ENCODE data around the gene CP.
"Not testable (repeated sequence)": the region's sequence is repeated elsewhere in the genome, so short reads cannot be mapped to it uniquely, and the experiment has no call there.

CP gene

DNA sequence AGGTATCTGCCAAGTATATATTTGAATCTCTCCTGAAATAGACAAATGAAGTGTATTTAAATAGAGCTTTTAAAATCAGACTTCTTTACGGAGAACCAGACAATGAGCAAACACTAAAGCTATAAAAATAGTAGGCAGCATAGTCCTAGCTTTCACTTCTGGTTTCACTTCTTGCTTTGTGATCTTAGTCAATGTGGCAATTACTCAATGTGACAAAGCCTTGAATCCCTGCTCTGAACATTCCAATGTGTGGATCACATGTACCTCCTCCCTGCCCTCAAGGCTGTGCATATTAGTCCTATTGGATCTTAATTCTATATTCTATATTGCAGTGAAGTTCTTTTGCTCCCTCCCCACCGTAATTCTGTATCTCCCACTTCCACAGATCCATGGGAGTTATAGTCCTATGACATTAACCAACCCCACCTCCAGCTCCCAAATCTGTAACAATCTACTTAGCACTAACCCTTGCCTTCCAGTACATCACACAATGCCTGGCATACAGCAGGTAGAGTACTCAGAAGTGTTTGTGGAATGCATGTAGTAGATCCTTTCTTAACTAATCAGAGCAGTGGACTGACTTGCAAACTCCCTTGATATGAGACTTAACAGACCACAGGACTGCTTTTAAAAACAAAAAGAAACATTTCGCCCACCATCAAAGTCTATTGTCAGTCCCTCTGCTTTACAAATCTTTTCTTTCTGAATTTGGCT, 24.3 kb upstream of the CP start:
- Histone ChIP-seq H3K9ac (ENCODE audit: low read length) (no peak overlapping the region), H4K20me1 (ENCODE audit: insufficient read depth, low read length) (no peaks in the 10 kb centered on the region), H3K27me3 (ENCODE audit: insufficient read depth, low read length) (no peaks in the 10 kb centered on the region), H3K36me3 (ENCODE audit: insufficient read depth, low read length) (no peaks in the 10 kb centered on the region), H3K4me3 (ENCODE audit: low read depth, low read length, poor library complexity, severe bottlenecking) (peak overlapping the region; percentile 2), H3K9me2 (ENCODE audit: low read depth, low read length) (no peaks in the 10 kb centered on the region), H3K27ac (ENCODE audit: low read depth, low read length, poor library complexity, severe bottlenecking) (peak overlapping the region; percentile 39), H3K4me2 (ENCODE audit: low read length) (peak overlapping the region; percentile 53), H2AFZ (ENCODE audit: low read length) (peak overlapping the region; percentile 52; the same call in 1 of the 2 replicates), H3K9me3 (ENCODE audit: low read length) (no peaks in the 10 kb centered on the region), H3F3A (ENCODE audit: insufficient read depth, low read length) (no peaks in the 10 kb centered on the region), H3K79me2 (ENCODE audit: insufficient read depth, low read length) (no peaks in the 10 kb centered on the region), H3K4me1 (ENCODE audit: insufficient read depth, low read length, severe bottlenecking) (peaks cover 42% of the 10 kb centered on the region)
- no peak for TF ChIP-seq EZH2 (IDR thresholded peaks at IDR 0.05; ENCODE audit: borderline replicate concordance, low read length)
- TF ChIP-seq, protein P1, sequence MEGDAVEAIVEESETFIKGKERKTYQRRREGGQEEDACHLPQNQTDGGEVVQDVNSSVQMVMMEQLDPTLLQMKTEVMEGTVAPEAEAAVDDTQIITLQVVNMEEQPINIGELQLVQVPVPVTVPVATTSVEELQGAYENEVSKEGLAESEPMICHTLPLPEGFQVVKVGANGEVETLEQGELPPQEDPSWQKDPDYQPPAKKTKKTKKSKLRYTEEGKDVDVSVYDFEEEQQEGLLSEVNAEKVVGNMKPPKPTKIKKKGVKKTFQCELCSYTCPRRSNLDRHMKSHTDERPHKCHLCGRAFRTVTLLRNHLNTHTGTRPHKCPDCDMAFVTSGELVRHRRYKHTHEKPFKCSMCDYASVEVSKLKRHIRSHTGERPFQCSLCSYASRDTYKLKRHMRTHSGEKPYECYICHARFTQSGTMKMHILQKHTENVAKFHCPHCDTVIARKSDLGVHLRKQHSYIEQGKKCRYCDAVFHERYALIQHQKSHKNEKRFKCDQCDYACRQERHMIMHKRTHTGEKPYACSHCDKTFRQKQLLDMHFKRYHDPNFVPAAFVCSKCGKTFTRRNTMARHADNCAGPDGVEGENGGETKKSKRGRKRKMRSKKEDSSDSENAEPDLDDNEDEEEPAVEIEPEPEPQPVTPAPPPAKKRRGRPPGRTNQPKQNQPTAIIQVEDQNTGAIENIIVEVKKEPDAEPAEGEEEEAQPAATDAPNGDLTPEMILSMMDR (IDR thresholded peaks at IDR 0.05; ENCODE audit: low read length) = no peak

DNA sequence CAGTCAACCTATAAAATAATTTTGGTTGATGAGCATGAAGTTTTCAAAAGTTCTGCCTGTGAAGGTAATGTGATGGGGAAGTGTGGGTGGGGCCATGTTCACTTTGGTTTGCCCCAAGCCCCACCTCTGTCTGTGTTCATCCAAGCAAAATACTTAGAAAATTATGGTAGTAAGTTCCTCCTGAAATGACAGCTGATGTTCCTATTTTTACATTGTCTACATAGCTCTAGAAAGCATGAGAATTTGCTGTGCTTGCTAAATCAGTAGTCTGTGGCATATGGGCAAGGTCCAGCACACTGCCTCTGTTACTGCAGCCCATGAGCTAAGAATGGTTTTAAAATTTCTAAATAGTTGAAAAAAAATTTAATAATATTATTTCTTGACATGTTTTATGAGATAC, 21.9 kb upstream of the CP start:
- TF ChIP-seq, protein P1 (IDR thresholded peaks at IDR 0.05; ENCODE audit: low read length) = no peak
- TF ChIP-seq EZH2 (IDR thresholded peaks at IDR 0.05; ENCODE audit: borderline replicate concordance, low read length) = no peak
- H3K9me2 ChIP-seq (ENCODE audit: low read depth, low read length) = no peaks in the 10 kb centered on the region

DNA sequence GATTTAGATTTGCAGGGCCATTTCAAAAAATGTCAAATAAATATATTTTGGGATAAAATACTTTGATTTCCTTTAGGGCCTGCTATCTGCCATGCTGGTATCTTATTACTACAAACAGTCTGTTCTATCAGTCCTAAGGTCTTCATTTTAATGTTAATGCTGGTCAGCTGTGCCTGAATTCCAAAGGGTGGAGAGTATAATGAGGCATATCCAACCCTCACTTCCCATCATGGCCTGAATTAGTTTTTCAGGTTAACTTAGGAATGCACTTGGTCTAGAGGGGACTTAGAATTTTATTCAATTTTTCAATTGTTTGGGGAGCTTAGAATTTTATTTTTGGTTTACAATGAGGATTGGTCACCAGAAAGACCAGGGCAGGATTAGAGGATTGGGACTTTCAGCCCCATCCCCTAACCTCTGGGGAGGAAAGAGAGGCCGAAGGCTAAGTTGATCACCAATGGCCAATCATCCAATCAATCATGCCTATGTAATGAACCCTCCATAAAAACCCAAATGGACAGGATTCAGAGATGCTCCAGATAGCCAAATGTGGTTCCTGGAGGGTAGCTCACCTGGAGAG, 17.8 kb upstream of the CP start:
- TF ChIP-seq EZH2 (IDR thresholded peaks at IDR 0.05; ENCODE audit: borderline replicate concordance, low read length) = no peak
- TF ChIP-seq, protein P1 (IDR thresholded peaks at IDR 0.05; ENCODE audit: low read length) = no peak
- Histone ChIP-seq H3K9ac (ENCODE audit: low read length) (no peak overlapping the region), H3F3A (ENCODE audit: insufficient read depth, low read length) (no peaks in the 10 kb centered on the region), H3K27me3 (ENCODE audit: insufficient read depth, low read length) (no peaks in the 10 kb centered on the region), H3K4me3 (ENCODE audit: low read depth, low read length, poor library complexity, severe bottlenecking) (no peak overlapping the region), H2AFZ (ENCODE audit: low read length) (no peak overlapping the region), H3K9me2 (ENCODE audit: low read depth, low read length) (no peaks in the 10 kb centered on the region), H3K36me3 (ENCODE audit: insufficient read depth, low read length) (no peaks in the 10 kb centered on the region), H3K4me1 (ENCODE audit: insufficient read depth, low read length, severe bottlenecking) (no peaks in the 10 kb centered on the region), H3K9me3 (ENCODE audit: low read length) (no peaks in the 10 kb centered on the region), H4K20me1 (ENCODE audit: insufficient read depth, low read length) (no peaks in the 10 kb centered on the region), H3K4me2 (ENCODE audit: low read length) (no peak overlapping the region), H3K79me2 (ENCODE audit: insufficient read depth, low read length) (no peaks in the 10 kb centered on the region), H3K27ac (ENCODE audit: low read depth, low read length, poor library complexity, severe bottlenecking) (no peak overlapping the region)

More for the DNA sequence above, 21.9 kb upstream of the CP start:
- Histone ChIP-seq H3K36me3 (ENCODE audit: insufficient read depth, low read length) (no peaks in the 10 kb centered on the region), H3F3A (ENCODE audit: insufficient read depth, low read length) (no peaks in the 10 kb centered on the region), H4K20me1 (ENCODE audit: insufficient read depth, low read length) (no peaks in the 10 kb centered on the region), H2AFZ (ENCODE audit: low read length) (no peak overlapping the region), H3K4me1 (ENCODE audit: insufficient read depth, low read length, severe bottlenecking) (peaks cover 36% of the 10 kb centered on the region), H3K4me2 (ENCODE audit: low read length) (no peak overlapping the region), H3K79me2 (ENCODE audit: insufficient read depth, low read length) (no peaks in the 10 kb centered on the region), H3K4me3 (ENCODE audit: low read depth, low read length, poor library complexity, severe bottlenecking) (no peak overlapping the region), H3K27me3 (ENCODE audit: insufficient read depth, low read length) (no peaks in the 10 kb centered on the region), H3K27ac (ENCODE audit: low read depth, low read length, poor library complexity, severe bottlenecking) (no peak overlapping the region), H3K9ac (ENCODE audit: low read length) (no peak overlapping the region), H3K9me3 (ENCODE audit: low read length) (no peaks in the 10 kb centered on the region)

DNA sequence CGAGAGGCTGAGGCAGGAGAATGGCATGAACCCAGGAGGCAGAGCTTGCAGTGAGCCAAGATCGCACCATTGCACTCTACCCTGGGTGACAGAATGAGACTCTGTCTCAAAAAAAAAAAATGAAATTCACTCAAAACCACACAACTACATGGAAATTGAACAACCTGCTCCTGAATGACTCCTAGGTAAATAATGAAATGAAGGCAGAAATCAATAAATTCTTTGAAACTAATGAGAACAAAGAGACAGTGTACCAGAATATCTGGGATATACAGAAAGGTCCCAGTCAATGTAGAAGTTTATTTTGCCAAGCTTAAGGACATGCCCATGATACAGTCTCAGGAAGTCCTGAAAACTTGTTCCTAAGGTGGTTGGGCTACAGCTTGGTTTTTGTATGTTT, 16.6 kb upstream of the CP start:
- H3K36me3 ChIP-seq (ENCODE audit: insufficient read depth, low read length); H3K9me3 ChIP-seq (ENCODE audit: low read length); H3K9ac ChIP-seq (ENCODE audit: low read length); H3F3A ChIP-seq (ENCODE audit: insufficient read depth, low read length); H3K27ac ChIP-seq (ENCODE audit: low read depth, low read length, poor library complexity, severe bottlenecking); H3K4me3 ChIP-seq (ENCODE audit: low read depth, low read length, poor library complexity, severe bottlenecking); H4K20me1 ChIP-seq (ENCODE audit: insufficient read depth, low read length); H3K4me2 ChIP-seq (ENCODE audit: low read length); H2AFZ ChIP-seq (ENCODE audit: low read length); H3K9me2 ChIP-seq (ENCODE audit: low read depth, low read length); H3K27me3 ChIP-seq (ENCODE audit: insufficient read depth, low read length); H3K79me2 ChIP-seq (ENCODE audit: insufficient read depth, low read length); H3K4me1 ChIP-seq (ENCODE audit: insufficient read depth, low read length, severe bottlenecking): not testable (repeated sequence)

Measured in OCI-LY1 (cell line).